ENCODE results near the gene GPR39.

DNA sequence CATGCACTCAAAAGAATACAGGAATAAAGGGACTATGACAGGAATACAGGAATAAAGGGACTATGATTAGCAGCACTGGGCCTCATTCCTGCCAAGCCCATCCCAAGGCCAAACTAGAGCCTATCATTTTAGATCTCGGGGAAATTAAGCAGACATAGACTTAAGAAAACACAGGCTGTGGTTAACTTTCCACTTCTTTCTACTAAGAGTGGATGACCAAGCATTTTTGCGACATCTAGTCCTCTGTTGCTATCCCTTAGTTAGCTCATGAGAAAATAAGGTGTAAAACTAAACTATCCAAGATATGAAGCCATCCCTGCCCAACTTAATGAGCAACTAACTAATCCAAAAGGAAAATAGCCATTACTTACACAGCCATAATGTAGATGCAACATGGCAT, 247.5 kb downstream of the GPR39 start:
- TF ChIP-seq, protein P1, sequence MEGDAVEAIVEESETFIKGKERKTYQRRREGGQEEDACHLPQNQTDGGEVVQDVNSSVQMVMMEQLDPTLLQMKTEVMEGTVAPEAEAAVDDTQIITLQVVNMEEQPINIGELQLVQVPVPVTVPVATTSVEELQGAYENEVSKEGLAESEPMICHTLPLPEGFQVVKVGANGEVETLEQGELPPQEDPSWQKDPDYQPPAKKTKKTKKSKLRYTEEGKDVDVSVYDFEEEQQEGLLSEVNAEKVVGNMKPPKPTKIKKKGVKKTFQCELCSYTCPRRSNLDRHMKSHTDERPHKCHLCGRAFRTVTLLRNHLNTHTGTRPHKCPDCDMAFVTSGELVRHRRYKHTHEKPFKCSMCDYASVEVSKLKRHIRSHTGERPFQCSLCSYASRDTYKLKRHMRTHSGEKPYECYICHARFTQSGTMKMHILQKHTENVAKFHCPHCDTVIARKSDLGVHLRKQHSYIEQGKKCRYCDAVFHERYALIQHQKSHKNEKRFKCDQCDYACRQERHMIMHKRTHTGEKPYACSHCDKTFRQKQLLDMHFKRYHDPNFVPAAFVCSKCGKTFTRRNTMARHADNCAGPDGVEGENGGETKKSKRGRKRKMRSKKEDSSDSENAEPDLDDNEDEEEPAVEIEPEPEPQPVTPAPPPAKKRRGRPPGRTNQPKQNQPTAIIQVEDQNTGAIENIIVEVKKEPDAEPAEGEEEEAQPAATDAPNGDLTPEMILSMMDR (IDR thresholded peaks at IDR 0.05 in 8 of 11, conservative IDR thresholded peaks at IDR 0.05 in 3 of 11): no peak
- no peak for TF ChIP-seq POLR2A (IDR thresholded peaks at IDR 0.05)

Measured in spleen (tissue), 7 donors.